Measurements from ENCODE around the gene PARD6A.
A peak's percentile ranks its signal among the peaks of the same experiment; 100 is the strongest.

- TF ChIP-seq CTCF (IDR thresholded peaks at IDR 0.05) (peak; percentile 42 to 74 (median 64)), POLR2A (IDR thresholded peaks at IDR 0.05) (no peak)
Measured at GRCh38 chr16:67672739-67673662, 12.2 kb downstream of the PARD6A start.

Data from body of pancreas (tissue), 4 donors.